ENCODE data around the gene MPZL1. TPM values are rescaled to one million over a fixed set of nuclear protein-coding genes. Genes with fewer than 3 reads are reported as not detected.

The MPZL1 gene
- total and polyA plus RNA-seq, 4 donors: 173 to 308 (median 265) TPM

DNA sequence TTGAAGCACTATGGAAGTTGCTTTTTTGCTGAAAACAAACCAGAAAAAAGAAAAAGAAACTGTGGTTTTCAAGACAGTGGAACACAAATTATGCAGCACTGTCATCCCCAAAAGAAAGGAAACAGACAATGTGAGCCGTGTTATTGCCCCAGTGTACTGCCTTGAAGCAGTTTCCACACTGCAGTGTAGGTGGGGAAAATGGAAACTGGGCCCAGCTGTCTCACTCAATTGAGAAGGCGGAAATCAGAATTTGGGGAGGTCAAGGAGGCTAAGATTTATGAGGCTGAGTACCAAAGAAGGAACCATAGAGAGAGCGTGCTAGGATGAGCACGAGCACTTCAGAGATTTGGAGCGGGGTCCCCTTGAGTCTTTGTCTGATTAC lies 55.5 kb downstream of the MPZL1 start:
- Histone ChIP-seq H3K4me1 (ENCODE audit: control insufficient read depth, insufficient read depth, low read length) (no peaks in the 10 kb centered on the region), H3K27ac (ENCODE audit: low read depth, low read length) (no peak overlapping the region), H3K36me3 (ENCODE audit: control insufficient read depth, insufficient read depth, low read length) (peaks cover 4% of the 10 kb centered on the region), H3K9me3 (ENCODE audit: control insufficient read depth, insufficient read depth, low read length) (peaks cover 1% of the 10 kb centered on the region), H3K4me3 (ENCODE audit: low read depth, low read length) (no peak overlapping the region), H3K27me3 (ENCODE audit: control insufficient read depth, insufficient read depth, low read length) (no peaks in the 10 kb centered on the region)
- 93% methylated on average over 5 of the region's 5 CpGs for WGBS (ENCODE audit: insufficient coverage)
- DNase-seq (ENCODE audit: low read depth in 4 of 6, low spot score in 6 of 6): no peak

DNA sequence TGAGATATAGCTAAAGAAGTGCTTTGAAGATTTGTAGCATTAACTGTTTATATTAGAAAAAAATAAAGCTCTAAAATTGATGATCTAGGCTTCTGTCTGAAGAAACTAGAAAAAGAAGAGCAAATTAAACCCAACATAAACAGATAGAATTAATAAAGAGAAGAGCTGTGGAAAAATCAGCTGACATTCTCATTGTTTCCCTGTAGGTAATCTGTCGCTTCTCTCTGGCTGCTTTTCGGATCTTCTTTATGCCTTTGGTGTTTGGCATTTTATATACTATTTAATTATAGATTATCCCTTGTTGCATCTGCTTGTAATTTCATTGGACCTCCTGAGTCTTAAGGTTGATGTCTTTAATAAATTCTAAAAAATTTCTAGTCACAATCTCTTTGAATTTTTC lies 59.8 kb downstream of the MPZL1 start:
- no CpG with 5 or more reads among the region's 2 CpGs for WGBS (ENCODE audit: insufficient coverage)
- Histone ChIP-seq H3K9me3 (ENCODE audit: control insufficient read depth, insufficient read depth, low read length) (peaks cover 1% of the 10 kb centered on the region), H3K36me3 (ENCODE audit: control insufficient read depth, insufficient read depth, low read length) (peaks cover 2% of the 10 kb centered on the region), H3K27ac (ENCODE audit: low read depth, low read length) (no peak overlapping the region), H3K27me3 (ENCODE audit: control insufficient read depth, insufficient read depth, low read length) (no peaks in the 10 kb centered on the region), H3K4me1 (ENCODE audit: control insufficient read depth, insufficient read depth, low read length) (no peaks in the 10 kb centered on the region), H3K4me3 (ENCODE audit: low read depth, low read length) (no peak overlapping the region)
- no peak for DNase-seq (ENCODE audit: low read depth in 4 of 6, low spot score in 6 of 6)

DNA sequence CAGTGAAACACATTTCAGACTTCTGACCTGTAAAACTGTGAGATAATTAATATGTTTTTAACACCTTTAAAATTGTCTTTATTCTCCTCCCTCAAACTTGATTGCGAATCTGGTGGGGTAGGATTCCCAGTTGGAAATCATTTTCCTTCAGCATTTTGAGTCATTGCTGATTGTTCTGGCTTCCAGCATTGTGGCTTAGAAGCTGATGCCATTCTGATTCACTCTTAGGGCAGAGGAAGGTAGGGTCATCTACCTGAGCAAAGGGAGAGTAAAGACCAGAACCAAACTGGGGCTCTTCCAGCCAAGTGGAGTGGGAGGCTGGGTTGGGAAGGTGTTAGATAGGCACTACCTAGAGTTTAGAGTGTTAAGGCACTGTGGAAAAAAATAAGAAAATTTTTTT lies 61.2 kb downstream of the MPZL1 start:
- no peak for DNase-seq (ENCODE audit: low read depth in 4 of 6, low spot score in 6 of 6)
- H3K4me1 ChIP-seq (ENCODE audit: control insufficient read depth, insufficient read depth, low read length): no peaks in the 10 kb centered on the region
- H3K27me3 ChIP-seq (ENCODE audit: control insufficient read depth, insufficient read depth, low read length): no peaks in the 10 kb centered on the region
- H3K9me3 ChIP-seq (ENCODE audit: control insufficient read depth, insufficient read depth, low read length): peaks cover 1% of the 10 kb centered on the region
- no peak overlapping the region for H3K4me3 ChIP-seq (ENCODE audit: low read depth, low read length)
- H3K36me3 ChIP-seq (ENCODE audit: control insufficient read depth, insufficient read depth, low read length): peaks cover 2% of the 10 kb centered on the region
- H3K27ac ChIP-seq (ENCODE audit: low read depth, low read length): no peak overlapping the region
- WGBS (ENCODE audit: insufficient coverage): no CpG with 5 or more reads among the region's 1 CpG

DNA sequence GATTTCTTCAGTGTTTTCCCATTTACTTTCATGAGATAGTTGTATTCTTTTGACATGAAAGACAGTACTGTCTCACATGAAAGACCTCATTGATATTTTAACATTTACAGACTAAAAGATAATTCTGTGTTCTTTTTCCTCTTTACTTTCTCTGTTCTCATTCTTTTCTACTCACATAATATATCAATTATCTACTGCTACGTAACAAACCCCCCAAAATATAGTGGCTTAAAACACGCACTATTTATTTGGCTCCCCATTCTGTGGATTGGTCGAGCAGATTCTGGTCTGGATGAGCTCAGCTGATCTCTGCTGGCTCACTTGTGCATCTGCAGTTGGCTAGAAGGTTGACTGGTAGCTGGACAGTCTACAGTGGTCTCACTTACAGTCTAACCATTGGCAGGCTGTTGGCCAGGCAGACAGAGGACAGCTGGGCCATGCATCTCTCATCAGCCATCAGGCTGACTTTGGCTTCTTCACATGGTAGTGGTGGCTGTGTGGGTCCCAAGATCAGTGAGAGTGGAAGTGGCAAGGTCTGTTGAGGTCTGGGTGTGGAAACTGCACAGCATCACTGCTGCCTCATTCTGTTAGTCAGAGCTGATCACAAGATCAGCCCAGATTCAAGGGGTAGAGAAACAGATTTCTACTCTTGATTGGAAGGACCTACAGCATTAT lies 63.2 kb downstream of the MPZL1 start:
- DNase-seq (ENCODE audit: low read depth in 4 of 6, low spot score in 6 of 6): no peak
- Histone ChIP-seq H3K4me1 (ENCODE audit: control insufficient read depth, insufficient read depth, low read length) (no peaks in the 10 kb centered on the region), H3K27me3 (ENCODE audit: control insufficient read depth, insufficient read depth, low read length) (no peaks in the 10 kb centered on the region), H3K4me3 (ENCODE audit: low read depth, low read length) (no peak overlapping the region), H3K9me3 (ENCODE audit: control insufficient read depth, insufficient read depth, low read length) (no peaks in the 10 kb centered on the region), H3K27ac (ENCODE audit: low read depth, low read length) (no peak overlapping the region), H3K36me3 (ENCODE audit: control insufficient read depth, insufficient read depth, low read length) (peaks cover 1% of the 10 kb centered on the region)
- WGBS (ENCODE audit: insufficient coverage): 94% methylated on average over 2 of the region's 3 CpGs

DNA sequence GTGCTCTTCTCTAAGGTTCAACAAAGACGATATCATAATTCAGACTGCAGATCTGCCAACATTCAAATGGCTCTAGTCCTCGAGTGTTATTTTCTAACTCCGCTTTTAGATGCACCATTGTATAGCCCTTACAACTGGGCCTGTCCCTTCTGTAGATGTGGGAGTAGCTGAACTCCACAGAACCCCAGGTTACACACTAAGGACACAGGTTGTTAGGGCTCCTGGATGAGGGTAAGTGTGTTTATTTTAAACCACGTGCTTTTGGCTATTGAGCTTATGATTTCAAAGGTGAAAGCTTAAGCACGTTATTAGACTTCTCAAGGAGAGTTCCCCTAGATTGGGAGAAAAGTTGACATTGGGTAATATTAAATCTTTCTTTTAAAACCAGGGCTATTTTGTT lies 64.7 kb downstream of the MPZL1 start:
- Histone ChIP-seq H3K27ac (ENCODE audit: low read depth, low read length) (no peak overlapping the region), H3K27me3 (ENCODE audit: control insufficient read depth, insufficient read depth, low read length) (no peaks in the 10 kb centered on the region), H3K36me3 (ENCODE audit: control insufficient read depth, insufficient read depth, low read length) (peaks cover 5% of the 10 kb centered on the region), H3K4me3 (ENCODE audit: low read depth, low read length) (no peak overlapping the region), H3K4me1 (ENCODE audit: control insufficient read depth, insufficient read depth, low read length) (no peaks in the 10 kb centered on the region), H3K9me3 (ENCODE audit: control insufficient read depth, insufficient read depth, low read length) (no peaks in the 10 kb centered on the region)
- WGBS (ENCODE audit: insufficient coverage): 100% methylated on average over 1 of the region's 5 CpGs
- DNase-seq (ENCODE audit: low read depth in 4 of 6, low spot score in 6 of 6): no peak

DNA sequence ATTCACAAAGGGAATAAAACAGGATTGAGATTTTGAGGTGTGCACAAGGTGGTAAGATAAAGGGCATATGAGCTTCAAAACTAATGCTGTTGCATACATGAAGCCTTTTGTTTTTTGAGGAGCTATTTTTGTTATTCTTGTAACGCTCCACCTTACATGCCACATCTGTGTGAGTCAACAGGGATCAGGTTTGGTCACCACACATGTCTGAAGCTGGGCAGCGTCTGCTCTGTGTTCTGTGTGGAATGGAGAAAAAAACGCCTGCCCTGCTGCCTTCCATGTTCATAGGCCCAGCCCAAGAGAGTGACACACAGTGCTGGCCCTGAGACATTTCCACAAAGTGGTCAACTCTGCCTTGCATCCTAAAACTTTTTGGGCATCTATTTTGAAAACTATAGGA lies 67.7 kb downstream of the MPZL1 start:
- 95% methylated on average over 3 of the region's 3 CpGs for WGBS (ENCODE audit: insufficient coverage)
- no peaks in the 10 kb centered on the region for H3K27me3 ChIP-seq (ENCODE audit: control insufficient read depth, insufficient read depth, low read length)
- H3K27ac ChIP-seq (ENCODE audit: low read depth, low read length): no peak overlapping the region
- H3K4me3 ChIP-seq (ENCODE audit: low read depth, low read length): no peak overlapping the region
- peaks cover 5% of the 10 kb centered on the region for H3K36me3 ChIP-seq (ENCODE audit: control insufficient read depth, insufficient read depth, low read length)
- H3K4me1 ChIP-seq (ENCODE audit: control insufficient read depth, insufficient read depth, low read length): no peaks in the 10 kb centered on the region
- H3K9me3 ChIP-seq (ENCODE audit: control insufficient read depth, insufficient read depth, low read length): no peaks in the 10 kb centered on the region
- DNase-seq (ENCODE audit: low read depth in 4 of 6, low spot score in 6 of 6): no peak

DNA sequence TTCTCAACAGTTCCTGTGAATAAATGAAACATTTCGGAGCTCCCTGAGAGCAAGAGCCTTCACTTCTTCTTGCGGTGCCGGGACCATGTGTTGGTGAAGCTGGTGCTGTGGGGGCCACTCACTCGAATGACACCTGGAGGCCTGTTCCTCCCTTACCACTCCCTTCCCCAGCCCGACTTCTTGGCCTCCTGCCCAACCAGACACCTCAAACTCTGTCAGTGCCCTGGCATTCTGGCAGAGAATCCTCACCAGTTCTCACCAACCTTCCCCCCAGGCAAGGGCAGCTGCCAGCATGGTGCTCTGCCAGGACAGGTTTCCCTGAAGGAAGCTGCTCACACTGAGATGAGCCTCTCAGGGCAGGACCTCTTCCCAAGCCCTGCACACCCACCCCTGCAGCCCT lies 68.3 kb downstream of the MPZL1 start:
- 72% methylated on average over 2 of the region's 5 CpGs for WGBS (ENCODE audit: insufficient coverage)
- Histone ChIP-seq H3K4me3 (ENCODE audit: low read depth, low read length) (no peak overlapping the region), H3K36me3 (ENCODE audit: control insufficient read depth, insufficient read depth, low read length) (peaks cover 5% of the 10 kb centered on the region), H3K27me3 (ENCODE audit: control insufficient read depth, insufficient read depth, low read length) (no peaks in the 10 kb centered on the region), H3K27ac (ENCODE audit: low read depth, low read length) (no peak overlapping the region), H3K4me1 (ENCODE audit: control insufficient read depth, insufficient read depth, low read length) (no peaks in the 10 kb centered on the region), H3K9me3 (ENCODE audit: control insufficient read depth, insufficient read depth, low read length) (no peaks in the 10 kb centered on the region)
- no peak for DNase-seq (ENCODE audit: low read depth in 4 of 6, low spot score in 6 of 6)

DNA sequence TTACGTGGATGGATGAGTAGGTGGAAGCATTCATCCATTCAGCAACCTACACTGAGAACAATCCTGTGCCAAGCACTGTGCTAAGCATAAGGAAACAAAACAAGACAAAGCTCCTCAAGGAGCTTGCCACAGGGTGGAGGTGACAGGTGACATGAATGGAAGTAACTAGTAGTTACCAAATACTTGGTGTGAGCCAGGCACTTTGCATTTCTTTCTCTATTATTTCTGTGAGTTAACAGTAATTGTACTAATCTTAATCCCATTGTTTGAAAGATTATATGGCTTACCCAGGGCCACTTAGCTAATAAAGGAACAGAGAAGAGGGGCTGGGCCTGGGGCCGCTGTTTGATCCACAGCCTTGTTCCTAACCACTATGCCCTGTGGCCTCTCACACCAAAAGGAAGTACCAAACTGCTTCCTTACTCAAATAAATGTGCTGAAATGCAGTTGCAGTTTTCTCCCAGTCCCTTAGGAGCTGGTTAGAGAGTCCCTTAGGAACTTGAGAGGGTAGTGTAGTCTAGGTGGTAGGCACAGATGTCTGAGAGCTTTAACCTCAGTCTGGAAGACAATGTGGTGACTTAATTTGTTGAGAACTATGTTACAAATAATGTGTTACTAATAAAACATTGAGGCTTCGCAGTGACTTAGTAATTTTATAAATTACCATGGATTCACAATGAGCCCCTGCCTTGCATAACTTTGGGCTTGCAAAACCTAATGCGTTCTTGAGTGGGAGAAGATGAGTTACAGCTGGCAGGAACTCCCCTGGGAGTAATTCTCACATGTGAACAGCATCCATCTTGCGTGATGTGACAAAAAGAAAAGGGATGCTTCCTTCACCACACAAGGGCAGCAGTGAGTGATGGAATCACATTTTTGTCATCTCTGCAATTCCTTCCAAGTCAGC lies 69.8 kb downstream of the MPZL1 start:
- no peak overlapping the region for H3K27ac ChIP-seq (ENCODE audit: low read depth, low read length)
- no peak overlapping the region for H3K4me3 ChIP-seq (ENCODE audit: low read depth, low read length)
- H3K9me3 ChIP-seq (ENCODE audit: control insufficient read depth, insufficient read depth, low read length): no peaks in the 10 kb centered on the region
- WGBS (ENCODE audit: insufficient coverage): 80% methylated on average over 1 of the region's 5 CpGs
- DNase-seq (ENCODE audit: low read depth in 4 of 6, low spot score in 6 of 6): peak in 2 of 6 donors; percentile 25 to 71
- no peaks in the 10 kb centered on the region for H3K4me1 ChIP-seq (ENCODE audit: control insufficient read depth, insufficient read depth, low read length)
- H3K27me3 ChIP-seq (ENCODE audit: control insufficient read depth, insufficient read depth, low read length): no peaks in the 10 kb centered on the region
- peaks cover 5% of the 10 kb centered on the region for H3K36me3 ChIP-seq (ENCODE audit: control insufficient read depth, insufficient read depth, low read length)

DNA sequence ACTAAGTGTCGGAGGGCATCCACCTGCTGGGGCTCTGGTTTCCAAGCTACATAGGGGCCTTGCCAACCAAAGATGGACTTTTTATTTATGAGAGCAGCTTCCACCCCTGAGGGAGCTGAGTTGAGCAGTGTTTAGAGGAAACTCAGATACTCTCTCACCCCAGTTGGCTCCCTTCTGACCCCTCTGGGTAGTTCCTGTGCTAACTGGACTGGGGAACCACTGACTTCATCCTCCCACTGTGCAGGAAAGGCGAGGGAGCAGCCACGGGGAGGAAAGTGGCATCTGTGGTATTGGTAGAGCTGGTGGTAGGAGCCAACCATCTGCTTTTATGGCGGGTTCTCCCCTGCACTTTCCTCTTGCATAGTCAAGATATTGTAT lies 70.4 kb downstream of the MPZL1 start:
- no peak overlapping the region for H3K27ac ChIP-seq (ENCODE audit: low read depth, low read length)
- H3K4me3 ChIP-seq (ENCODE audit: low read depth, low read length): no peak overlapping the region
- H3K9me3 ChIP-seq (ENCODE audit: control insufficient read depth, insufficient read depth, low read length): no peaks in the 10 kb centered on the region
- DNase-seq (ENCODE audit: low read depth in 4 of 6, low spot score in 6 of 6): no peak
- no peaks in the 10 kb centered on the region for H3K27me3 ChIP-seq (ENCODE audit: control insufficient read depth, insufficient read depth, low read length)
- H3K4me1 ChIP-seq (ENCODE audit: control insufficient read depth, insufficient read depth, low read length): peaks cover 3% of the 10 kb centered on the region
- WGBS (ENCODE audit: insufficient coverage): no CpG with 5 or more reads among the region's 4 CpGs
- peaks cover 5% of the 10 kb centered on the region for H3K36me3 ChIP-seq (ENCODE audit: control insufficient read depth, insufficient read depth, low read length)

DNA sequence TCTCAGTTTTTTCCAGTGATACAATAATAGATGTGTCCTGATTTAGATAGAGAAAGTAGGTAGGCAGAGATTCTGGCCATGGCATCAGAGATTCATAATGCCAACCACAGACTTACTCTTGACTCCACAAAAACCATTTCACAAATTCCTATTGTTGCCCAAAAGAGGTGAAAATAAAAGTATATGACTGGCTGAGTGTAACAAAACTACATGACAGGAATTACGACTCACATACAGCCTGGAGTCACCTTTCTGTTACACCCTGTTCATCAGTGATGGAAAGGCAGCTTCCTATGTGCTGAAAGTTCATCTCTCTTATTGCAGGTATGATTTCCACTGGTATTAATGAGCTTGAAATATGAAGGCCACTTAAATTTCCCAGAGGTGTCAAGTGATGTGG lies 72.3 kb downstream of the MPZL1 start:
- no CpG with 5 or more reads among the region's 1 CpG for WGBS (ENCODE audit: insufficient coverage)
- Histone ChIP-seq H3K27ac (ENCODE audit: low read depth, low read length) (no peak overlapping the region), H3K4me1 (ENCODE audit: control insufficient read depth, insufficient read depth, low read length) (peaks cover 3% of the 10 kb centered on the region), H3K36me3 (ENCODE audit: control insufficient read depth, insufficient read depth, low read length) (peaks cover 5% of the 10 kb centered on the region), H3K4me3 (ENCODE audit: low read depth, low read length) (no peak overlapping the region), H3K27me3 (ENCODE audit: control insufficient read depth, insufficient read depth, low read length) (no peaks in the 10 kb centered on the region), H3K9me3 (ENCODE audit: control insufficient read depth, insufficient read depth, low read length) (no peaks in the 10 kb centered on the region)
- no peak for DNase-seq (ENCODE audit: low read depth in 4 of 6, low spot score in 6 of 6)

Measured in spinal cord (tissue), 10 donors.